Liver (tissue), 9 donors: ENCODE data around the gene FBXO31. TPM values are rescaled to one million over a fixed set of nuclear protein-coding genes. Genes with fewer than 3 reads are reported as not detected.

Source experiments
- DNase-seq: peaks from one replicate; pipeline ENCODE4 v3.0.0-alpha.2; 2017; ENCODE audit warnings: low spot score
- H3K27ac ChIP-seq, 2 donors: one replicate each; pipeline ENCODE4 v1.7.0; 2013; ENCODE audit warnings: inconsistent platforms in 2 of 2, low read length in 2 of 2, control low read depth in 1 of 2, low read depth in 1 of 2, mild to moderate bottlenecking in 1 of 2
- H3K27me3 ChIP-seq, 4 donors: one replicate each; pipeline versions ENCODE4 v1.6.1 to v1.7.0; 2013; ENCODE audit warnings: low read length in 3 of 4, inconsistent platforms in 1 of 4, mild to moderate bottlenecking in 1 of 4, moderate library complexity in 1 of 4; ENCODE audit not compliant: control insufficient read depth in 4 of 4, insufficient read depth in 4 of 4
- H3K36me3 ChIP-seq, 4 donors: one replicate each; pipeline versions ENCODE4 v1.6.1 to v1.7.0; 2013; ENCODE audit warnings: low read length in 3 of 4, mild to moderate bottlenecking in 3 of 4, low read depth in 1 of 4, moderate library complexity in 1 of 4; ENCODE audit not compliant: control insufficient read depth in 4 of 4, insufficient read depth in 3 of 4
- H3K4me1 ChIP-seq, 4 donors: one replicate each; pipeline versions ENCODE4 v1.6.1 to v1.7.0; 2013; ENCODE audit warnings: low read length in 3 of 4, mild to moderate bottlenecking in 3 of 4, moderate library complexity in 1 of 4; ENCODE audit not compliant: control insufficient read depth in 4 of 4, insufficient read depth in 4 of 4
- H3K4me3 ChIP-seq, 3 donors: one replicate each; pipeline versions ENCODE4 v1.6.1 to v1.7.0; 2013; ENCODE audit warnings: low read length in 3 of 3, control low read depth in 1 of 3, low read depth in 1 of 3, mild to moderate bottlenecking in 1 of 3
- H3K9ac ChIP-seq, 2 donors: one replicate each; pipeline ENCODE4 v1.7.0; 2013; ENCODE audit warnings: low read length in 2 of 2, mild to moderate bottlenecking in 2 of 2, moderate library complexity in 2 of 2, control low read depth in 1 of 2, low read depth in 1 of 2
- H3K9me3 ChIP-seq, 4 donors: one replicate each; pipeline versions ENCODE4 v1.6.1 to v1.7.0; 2013; ENCODE audit warnings: low read length in 3 of 4; ENCODE audit not compliant: control insufficient read depth in 4 of 4
- EGR1 ChIP-seq, 2 donors: IDR thresholded peaks; 2 replicates each; pipeline ENCODE4 v1.6.1; 2016 to 2018; ENCODE audit warnings: antibody characterized with exemption in 2 of 2, low read depth in 2 of 2
- FOXA1 ChIP-seq: IDR thresholded peaks from 2 replicates; pipeline ENCODE4 v1.6.1; 2016; ENCODE audit warnings: antibody characterized with exemption
- FOXA2 ChIP-seq: IDR thresholded peaks from 2 replicates; pipeline ENCODE4 v1.6.1; 2016; ENCODE audit warnings: antibody characterized with exemption
- GABPA ChIP-seq, 2 donors: IDR thresholded peaks in 1 of 2; conservative IDR thresholded peaks in 1 of 2; 2 replicates each; pipeline ENCODE4 v1.6.1; 2016; ENCODE audit warnings: antibody characterized with exemption in 2 of 2, mild to moderate bottlenecking in 1 of 2, moderate library complexity in 1 of 2
- HNF4A ChIP-seq, 2 donors: conservative IDR thresholded peaks; 2 replicates each; pipeline ENCODE4 v1.6.1; 2016; ENCODE audit warnings: antibody characterized with exemption in 2 of 2, mild to moderate bottlenecking in 2 of 2
- HNF4G ChIP-seq: IDR thresholded peaks from 2 replicates; pipeline ENCODE4 v1.6.1; 2016; ENCODE audit warnings: antibody characterized with exemption
- JUND ChIP-seq, 2 donors: IDR thresholded peaks; 2 replicates each; pipeline ENCODE4 v1.6.1; 2016; ENCODE audit warnings: antibody characterized with exemption in 2 of 2
- NR2F2 ChIP-seq: IDR thresholded peaks from 2 replicates; pipeline ENCODE4 v1.6.1; 2016; ENCODE audit warnings: antibody characterized with exemption
- RAD21 ChIP-seq, 2 donors: IDR thresholded peaks; 2 replicates each; pipeline ENCODE4 v1.6.1; 2016; ENCODE audit warnings: antibody characterized with exemption in 2 of 2, mild to moderate bottlenecking in 2 of 2
- RXRA ChIP-seq, 2 donors: IDR thresholded peaks; 2 replicates each; pipeline ENCODE4 v1.6.1; 2017 to 2018; ENCODE audit warnings: antibody characterized with exemption in 2 of 2, mild to moderate bottlenecking in 1 of 2
- SP1 ChIP-seq: IDR thresholded peaks from 2 replicates; pipeline ENCODE4 v1.6.1; 2018; ENCODE audit warnings: antibody characterized with exemption, mild to moderate bottlenecking
- TAF1 ChIP-seq: conservative IDR thresholded peaks from 2 replicates; pipeline ENCODE4 v1.6.1; 2016; ENCODE audit warnings: antibody characterized with exemption, mild to moderate bottlenecking
- YY1 ChIP-seq: IDR thresholded peaks from 2 replicates; pipeline ENCODE4 v1.6.1; 2016; ENCODE audit warnings: antibody characterized with exemption, mild to moderate bottlenecking
- WGBS: extraction: QIAGEN DNeasy Blood & Tissue Kit; methylation state at CpG from one replicate; pipeline ENCODE4 v1.1.7; 2013; 5-methylcytosine and 5-hydroxymethylcytosine counted together
- polyA plus RNA-seq, 2 donors: library from polyadenylated mRNA; stranded (reverse) in 1 of 2; unstranded in 1 of 2; fragments of 200-250 nt in 1 of 2; fragments of >200 nt in 1 of 2; fragmentation: Nextera tagmentation in 1 of 2; extraction: Ambion mirVana in 1 of 2; gene quantifications; one replicate each; pipeline versions ENCODE4 v1.2.1 to v1.2.3, GENCODE V29; 2013 to 2015
- total RNA-seq, 2 donors: library from RNA; depleted of rRNA; stranded (reverse); fragments of >200 nt; gene quantifications; one replicate each; pipeline ENCODE4 v1.2.3, GENCODE V29; 2014
- TF ChIP-seq, protein P1 (sequence below): IDR thresholded peaks from 2 replicates; pipeline ENCODE4 v1.6.1; 2016; ENCODE audit warnings: antibody characterized with exemption
- TF ChIP-seq, protein P2 (sequence below): IDR thresholded peaks from 2 replicates; pipeline ENCODE4 v1.6.1; 2016; ENCODE audit warnings: antibody characterized with exemption
- TF ChIP-seq, protein P3 (sequence below): fragments of 150-350 bp; IDR thresholded peaks from 2 replicates; pipeline ENCODE4 v1.5.1; 2017; ENCODE audit warnings: improper control_type of control experiment, low read depth, low read length; ENCODE audit not compliant: missing input control
- TF ChIP-seq, protein P4 (sequence below): IDR thresholded peaks from 2 replicates; pipeline ENCODE4 v1.6.1; 2016; ENCODE audit warnings: antibody characterized with exemption, mild to moderate bottlenecking
- TF ChIP-seq, protein P5 (sequence below): IDR thresholded peaks from 2 replicates; pipeline ENCODE4 v1.6.1; 2016; ENCODE audit warnings: antibody characterized with exemption
- donor health status: healthy.
- donor health status: healthy.
- donor health status: healthy.
- donor health status: healthy.
- donor health status: healthy.

FBXO31 gene
- total and polyA plus RNA-seq, 4 donors = 13.2 to 30.3 (median 18.1) TPM

DNA sequence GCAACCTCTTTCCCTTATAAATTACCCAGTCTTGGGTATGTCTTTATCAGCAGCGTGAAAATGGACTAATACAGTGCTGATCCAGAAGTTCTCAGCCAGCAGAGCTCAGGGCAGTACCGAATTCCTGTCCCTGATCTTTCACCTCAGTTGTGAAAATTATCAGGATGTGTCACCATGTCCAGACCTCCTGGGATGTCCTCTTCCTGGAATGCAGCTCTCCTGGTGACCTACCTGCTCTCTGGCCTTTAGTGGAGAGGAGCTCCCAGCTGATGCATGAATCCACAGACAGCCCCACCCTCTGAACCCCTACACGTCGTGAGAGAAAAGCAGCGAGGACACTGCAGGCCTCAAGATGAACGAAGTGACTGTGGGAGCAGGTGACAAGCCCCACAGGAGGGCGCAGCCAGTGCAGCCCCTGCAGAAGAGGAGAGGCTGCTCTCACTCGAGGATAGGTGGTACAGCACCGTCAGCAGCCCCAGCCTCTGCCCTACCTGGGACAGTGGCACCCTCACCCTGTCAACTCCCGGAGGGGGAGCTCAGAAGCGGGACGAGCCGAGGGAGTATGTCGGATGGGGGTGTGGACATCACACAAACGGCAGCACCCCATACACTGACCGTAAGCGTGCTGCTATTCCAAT, 44.4 kb downstream of the FBXO31 start:
- TF ChIP-seq, protein P1, sequence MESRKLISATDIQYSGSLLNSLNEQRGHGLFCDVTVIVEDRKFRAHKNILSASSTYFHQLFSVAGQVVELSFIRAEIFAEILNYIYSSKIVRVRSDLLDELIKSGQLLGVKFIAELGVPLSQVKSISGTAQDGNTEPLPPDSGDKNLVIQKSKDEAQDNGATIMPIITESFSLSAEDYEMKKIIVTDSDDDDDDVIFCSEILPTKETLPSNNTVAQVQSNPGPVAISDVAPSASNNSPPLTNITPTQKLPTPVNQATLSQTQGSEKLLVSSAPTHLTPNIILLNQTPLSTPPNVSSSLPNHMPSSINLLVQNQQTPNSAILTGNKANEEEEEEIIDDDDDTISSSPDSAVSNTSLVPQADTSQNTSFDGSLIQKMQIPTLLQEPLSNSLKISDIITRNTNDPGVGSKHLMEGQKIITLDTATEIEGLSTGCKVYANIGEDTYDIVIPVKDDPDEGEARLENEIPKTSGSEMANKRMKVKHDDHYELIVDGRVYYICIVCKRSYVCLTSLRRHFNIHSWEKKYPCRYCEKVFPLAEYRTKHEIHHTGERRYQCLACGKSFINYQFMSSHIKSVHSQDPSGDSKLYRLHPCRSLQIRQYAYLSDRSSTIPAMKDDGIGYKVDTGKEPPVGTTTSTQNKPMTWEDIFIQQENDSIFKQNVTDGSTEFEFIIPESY = no peak
- TF ChIP-seq, protein P2, sequence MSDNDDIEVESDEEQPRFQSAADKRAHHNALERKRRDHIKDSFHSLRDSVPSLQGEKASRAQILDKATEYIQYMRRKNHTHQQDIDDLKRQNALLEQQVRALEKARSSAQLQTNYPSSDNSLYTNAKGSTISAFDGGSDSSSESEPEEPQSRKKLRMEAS = no peak
- TF ChIP-seq SP1 = no peak
- no peak for TF ChIP-seq FOXA2
- TF ChIP-seq TAF1 = no peak
- TF ChIP-seq, protein P3, sequence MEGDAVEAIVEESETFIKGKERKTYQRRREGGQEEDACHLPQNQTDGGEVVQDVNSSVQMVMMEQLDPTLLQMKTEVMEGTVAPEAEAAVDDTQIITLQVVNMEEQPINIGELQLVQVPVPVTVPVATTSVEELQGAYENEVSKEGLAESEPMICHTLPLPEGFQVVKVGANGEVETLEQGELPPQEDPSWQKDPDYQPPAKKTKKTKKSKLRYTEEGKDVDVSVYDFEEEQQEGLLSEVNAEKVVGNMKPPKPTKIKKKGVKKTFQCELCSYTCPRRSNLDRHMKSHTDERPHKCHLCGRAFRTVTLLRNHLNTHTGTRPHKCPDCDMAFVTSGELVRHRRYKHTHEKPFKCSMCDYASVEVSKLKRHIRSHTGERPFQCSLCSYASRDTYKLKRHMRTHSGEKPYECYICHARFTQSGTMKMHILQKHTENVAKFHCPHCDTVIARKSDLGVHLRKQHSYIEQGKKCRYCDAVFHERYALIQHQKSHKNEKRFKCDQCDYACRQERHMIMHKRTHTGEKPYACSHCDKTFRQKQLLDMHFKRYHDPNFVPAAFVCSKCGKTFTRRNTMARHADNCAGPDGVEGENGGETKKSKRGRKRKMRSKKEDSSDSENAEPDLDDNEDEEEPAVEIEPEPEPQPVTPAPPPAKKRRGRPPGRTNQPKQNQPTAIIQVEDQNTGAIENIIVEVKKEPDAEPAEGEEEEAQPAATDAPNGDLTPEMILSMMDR = no peak
- no peak for TF ChIP-seq FOXA1
- no peak for TF ChIP-seq GABPA (IDR thresholded peaks at IDR 0.05 in 1 of 2, conservative IDR thresholded peaks at IDR 0.05 in 1 of 2)
- TF ChIP-seq JUND (IDR thresholded peaks at IDR 0.05) = no peak
- TF ChIP-seq HNF4G = no peak
- TF ChIP-seq NR2F2 = no peak
- TF ChIP-seq, protein P4, sequence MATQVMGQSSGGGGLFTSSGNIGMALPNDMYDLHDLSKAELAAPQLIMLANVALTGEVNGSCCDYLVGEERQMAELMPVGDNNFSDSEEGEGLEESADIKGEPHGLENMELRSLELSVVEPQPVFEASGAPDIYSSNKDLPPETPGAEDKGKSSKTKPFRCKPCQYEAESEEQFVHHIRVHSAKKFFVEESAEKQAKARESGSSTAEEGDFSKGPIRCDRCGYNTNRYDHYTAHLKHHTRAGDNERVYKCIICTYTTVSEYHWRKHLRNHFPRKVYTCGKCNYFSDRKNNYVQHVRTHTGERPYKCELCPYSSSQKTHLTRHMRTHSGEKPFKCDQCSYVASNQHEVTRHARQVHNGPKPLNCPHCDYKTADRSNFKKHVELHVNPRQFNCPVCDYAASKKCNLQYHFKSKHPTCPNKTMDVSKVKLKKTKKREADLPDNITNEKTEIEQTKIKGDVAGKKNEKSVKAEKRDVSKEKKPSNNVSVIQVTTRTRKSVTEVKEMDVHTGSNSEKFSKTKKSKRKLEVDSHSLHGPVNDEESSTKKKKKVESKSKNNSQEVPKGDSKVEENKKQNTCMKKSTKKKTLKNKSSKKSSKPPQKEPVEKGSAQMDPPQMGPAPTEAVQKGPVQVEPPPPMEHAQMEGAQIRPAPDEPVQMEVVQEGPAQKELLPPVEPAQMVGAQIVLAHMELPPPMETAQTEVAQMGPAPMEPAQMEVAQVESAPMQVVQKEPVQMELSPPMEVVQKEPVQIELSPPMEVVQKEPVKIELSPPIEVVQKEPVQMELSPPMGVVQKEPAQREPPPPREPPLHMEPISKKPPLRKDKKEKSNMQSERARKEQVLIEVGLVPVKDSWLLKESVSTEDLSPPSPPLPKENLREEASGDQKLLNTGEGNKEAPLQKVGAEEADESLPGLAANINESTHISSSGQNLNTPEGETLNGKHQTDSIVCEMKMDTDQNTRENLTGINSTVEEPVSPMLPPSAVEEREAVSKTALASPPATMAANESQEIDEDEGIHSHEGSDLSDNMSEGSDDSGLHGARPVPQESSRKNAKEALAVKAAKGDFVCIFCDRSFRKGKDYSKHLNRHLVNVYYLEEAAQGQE = no peak
- no peak for TF ChIP-seq YY1
- TF ChIP-seq RAD21 (IDR thresholded peaks at IDR 0.05) = no peak
- TF ChIP-seq, protein P5, sequence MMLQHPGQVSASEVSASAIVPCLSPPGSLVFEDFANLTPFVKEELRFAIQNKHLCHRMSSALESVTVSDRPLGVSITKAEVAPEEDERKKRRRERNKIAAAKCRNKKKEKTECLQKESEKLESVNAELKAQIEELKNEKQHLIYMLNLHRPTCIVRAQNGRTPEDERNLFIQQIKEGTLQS = no peak
- TF ChIP-seq HNF4A (conservative IDR thresholded peaks at IDR 0.05) = no peak
- TF ChIP-seq RXRA (IDR thresholded peaks at IDR 0.05) = no peak
- no peak for TF ChIP-seq EGR1 (IDR thresholded peaks at IDR 0.05; ENCODE audit: low read depth in 2 of 2)
- 94% methylated on average over 17 of the region's 17 CpGs for WGBS
- no peak for DNase-seq
- H3K27me3 ChIP-seq = no peaks in the 10 kb centered on the region
- no peak overlapping the region for H3K4me3 ChIP-seq
- H3K36me3 ChIP-seq = peaks cover 15 to 78% (median 35%) of the 10 kb centered on the region in 4 donors
- H3K4me1 ChIP-seq = no peaks in the 10 kb centered on the region
- no peaks in the 10 kb centered on the region for H3K9me3 ChIP-seq
- no peak overlapping the region for H3K9ac ChIP-seq
- no peak overlapping the region for H3K27ac ChIP-seq
